Endodermal cell (in vitro differentiated cells): ENCODE measurements around the gene CALML5. TPM values are rescaled to one million over a fixed set of nuclear protein-coding genes. Genes with fewer than 3 reads are reported as not detected.

Source experiments
- DNase-seq: peaks from one replicate; pipeline ENCODE4 v3.0.0-alpha.2; 2017
- H3K27ac ChIP-seq: 2 replicates; pipeline ENCODE4 v1.5.1; 2013; ENCODE audit warnings: mild to moderate bottlenecking, low read depth, low read length, moderate library complexity
- H3K27me3 ChIP-seq: 2 replicates; pipeline ENCODE4 v1.6.1; 2013; ENCODE audit warnings: mild to moderate bottlenecking, low read length, moderate library complexity; ENCODE audit not compliant: insufficient read depth, control insufficient read depth, poor library complexity, severe bottlenecking
- H3K36me3 ChIP-seq: 2 replicates; pipeline ENCODE4 v1.7.0; 2013; ENCODE audit warnings: mild to moderate bottlenecking, low read length, moderate library complexity; ENCODE audit not compliant: control insufficient read depth, insufficient read depth
- H3K4me1 ChIP-seq: one replicate; pipeline ENCODE4 v1.7.0; 2013; ENCODE audit warnings: low read length; ENCODE audit not compliant: control insufficient read depth, insufficient read depth
- H3K4me3 ChIP-seq: 2 replicates; pipeline ENCODE4 v1.5.1; 2013; ENCODE audit warnings: mild to moderate bottlenecking, low read length, moderate library complexity
- H3K9ac ChIP-seq: 2 replicates; pipeline ENCODE4 v1.6.1; 2013; ENCODE audit warnings: mild to moderate bottlenecking, low read length, moderate library complexity; ENCODE audit not compliant: poor library complexity, severe bottlenecking; ENCODE audit errors: extremely low read depth
- H3K9me3 ChIP-seq: 2 replicates; pipeline ENCODE4 v1.6.1; 2013; ENCODE audit warnings: mild to moderate bottlenecking, low read length, moderate library complexity; ENCODE audit not compliant: control insufficient read depth
- H3K27ac Mint-ChIP-seq: 2 replicates; pipeline ENCODE4 v1.8.0; 2020; ENCODE audit warnings: mixed read lengths
- H3K27me3 Mint-ChIP-seq: 2 replicates; pipeline ENCODE4 v1.8.0; 2021; ENCODE audit warnings: mild to moderate bottlenecking, mixed read lengths; ENCODE audit not compliant: insufficient read depth
- H3K36me3 Mint-ChIP-seq: 2 replicates; pipeline ENCODE4 v1.8.0; 2020; ENCODE audit warnings: low read depth, mixed read lengths
- H3K4me1 Mint-ChIP-seq: 2 replicates; pipeline ENCODE4 v1.8.0; 2020; ENCODE audit warnings: mixed read lengths
- H3K4me3 Mint-ChIP-seq: 2 replicates; pipeline ENCODE4 v1.8.0; 2020; ENCODE audit warnings: mild to moderate bottlenecking, moderate library complexity, mixed read lengths
- H3K9me3 Mint-ChIP-seq: 2 replicates; pipeline ENCODE4 v1.8.0; 2020; ENCODE audit warnings: mild to moderate bottlenecking, mixed read lengths
- CTCF ChIP-seq: fragments of 200-600 bp; sonication (generic); conservative IDR thresholded peaks from 2 replicates; pipeline ENCODE4 v1.5.0; 2021; ENCODE audit warnings: antibody characterized with exemption, mild to moderate bottlenecking
- WGBS, 2 experiments: methylation state at CpG; one replicate each; pipeline versions ENCODE4 v1.1.5 to v1.1.7; 2013; ENCODE audit warnings: missing lambda C conversion rate in 2 of 2, mixed read lengths in 1 of 2; ENCODE audit not compliant: insufficient coverage in 1 of 2, insufficient read length in 1 of 2; 5-methylcytosine and 5-hydroxymethylcytosine counted together
- total RNA-seq, 2 donors: library from RNA; stranded (reverse); fragmentation: NEBNext Ultra II Directional in 1 of 2; extraction: Animal tissue kit (Norgen Biotek cat#: 25700) in 1 of 2; gene quantifications; 2 replicates in 1 of 2; 3 replicates in 1 of 2; pipeline ENCODE4 v1.2.1, GENCODE V29; 2021

CALML5 gene
- total RNA-seq, 2 donors from 2014 or later: not detected

GRCh38 chr10:5538892-5539651 is 39.7 kb upstream of the CALML5 start:
- Histone ChIP-seq H3K4me1 (peaks cover 10% of the 10 kb centered on the region), H3K9me3 (peaks cover 15% of the 10 kb centered on the region), H3K27me3 (no peaks in the 10 kb centered on the region), H3K9ac (no peak overlapping the region), H3K27ac (no peak overlapping the region), H3K4me3 (no peak overlapping the region), H3K36me3 (no peaks in the 10 kb centered on the region)
- Mint-ChIP-seq H3K9me3 (peaks cover 20% of the 10 kb centered on the region), H3K4me3 (no peak overlapping the region), H3K27me3 (no peaks in the 10 kb centered on the region), H3K27ac (no peak overlapping the region), H3K4me1 (peaks cover 13% of the 10 kb centered on the region), H3K36me3 (peaks cover 5% of the 10 kb centered on the region)
- WGBS, 2 experiments: 93 to 94% methylated on average over 12 to 19 of the region's 19 CpGs
- TF ChIP-seq CTCF: no peak
- peak; percentile 42 for DNase-seq

GRCh38 chr10:5538446-5538845 is 39.1 kb upstream of the CALML5 start:
- DNase-seq: peak; percentile 35
- H3K9ac ChIP-seq: no peak overlapping the region
- Mint-ChIP-seq H3K4me1 (peaks cover 13% of the 10 kb centered on the region), H3K4me3 (no peak overlapping the region), H3K36me3 (peaks cover 2% of the 10 kb centered on the region), H3K9me3 (peaks cover 16% of the 10 kb centered on the region), H3K27me3 (no peaks in the 10 kb centered on the region), H3K27ac (no peak overlapping the region)
- H3K4me1 ChIP-seq: peaks cover 10% of the 10 kb centered on the region
- peaks cover 12% of the 10 kb centered on the region for H3K9me3 ChIP-seq
- no peak for TF ChIP-seq CTCF
- H3K4me3 ChIP-seq: no peak overlapping the region
- H3K27ac ChIP-seq: no peak overlapping the region
- 38 to 91% methylated on average over 1 to 9 of the region's 9 CpGs for WGBS, 2 experiments
- H3K36me3 ChIP-seq: no peaks in the 10 kb centered on the region
- H3K27me3 ChIP-seq: no peaks in the 10 kb centered on the region

DNA sequence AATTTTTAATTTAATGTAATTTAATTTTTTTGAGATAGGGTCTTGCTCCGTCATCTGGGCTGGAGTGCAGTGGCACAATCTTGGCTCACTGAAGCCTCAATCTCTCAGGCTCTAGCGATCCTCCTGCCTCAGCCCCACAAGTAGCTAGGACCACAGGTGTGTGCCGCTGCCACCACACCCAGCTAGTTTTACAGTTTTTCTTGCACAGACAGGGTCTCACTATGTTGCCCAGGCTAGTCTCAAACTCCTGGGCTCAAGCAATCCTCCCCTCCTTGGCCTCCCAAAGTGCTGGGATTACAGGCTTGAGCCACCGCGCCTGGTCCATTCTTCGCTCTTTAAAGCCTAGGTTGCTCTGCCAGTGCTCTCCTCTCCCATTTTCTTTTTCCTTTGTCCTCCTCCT is 38.3 kb upstream of the CALML5 start:
- Mint-ChIP-seq H3K4me1 (peaks cover 13% of the 10 kb centered on the region), H3K27me3 (no peaks in the 10 kb centered on the region), H3K4me3 (no peak overlapping the region), H3K36me3 (peaks cover 2% of the 10 kb centered on the region), H3K27ac (no peak overlapping the region), H3K9me3 (peaks cover 11% of the 10 kb centered on the region)
- Histone ChIP-seq H3K4me1 (peaks cover 10% of the 10 kb centered on the region), H3K27me3 (no peaks in the 10 kb centered on the region), H3K9me3 (peaks cover 8% of the 10 kb centered on the region), H3K27ac (no peak overlapping the region), H3K4me3 (no peak overlapping the region), H3K9ac (no peak overlapping the region), H3K36me3 (no peaks in the 10 kb centered on the region)
- DNase-seq: peak; percentile 24
- WGBS, 2 experiments: 91 to 100% methylated on average over 5 to 6 of the region's 6 CpGs
- no peak for TF ChIP-seq CTCF
